ELR (cell line): Measurements from ENCODE around the gene SLC6A16.
"Not testable (repeated sequence)": the region's sequence is repeated elsewhere in the genome, so short reads cannot be mapped to it uniquely, and the experiment has no call there.

Experiments used
- DNase-seq: peaks from one replicate; pipeline ENCODE4 v3.0.0-alpha.2; 2015; ENCODE audit warnings: low read depth

The SLC6A16 gene

DNA sequence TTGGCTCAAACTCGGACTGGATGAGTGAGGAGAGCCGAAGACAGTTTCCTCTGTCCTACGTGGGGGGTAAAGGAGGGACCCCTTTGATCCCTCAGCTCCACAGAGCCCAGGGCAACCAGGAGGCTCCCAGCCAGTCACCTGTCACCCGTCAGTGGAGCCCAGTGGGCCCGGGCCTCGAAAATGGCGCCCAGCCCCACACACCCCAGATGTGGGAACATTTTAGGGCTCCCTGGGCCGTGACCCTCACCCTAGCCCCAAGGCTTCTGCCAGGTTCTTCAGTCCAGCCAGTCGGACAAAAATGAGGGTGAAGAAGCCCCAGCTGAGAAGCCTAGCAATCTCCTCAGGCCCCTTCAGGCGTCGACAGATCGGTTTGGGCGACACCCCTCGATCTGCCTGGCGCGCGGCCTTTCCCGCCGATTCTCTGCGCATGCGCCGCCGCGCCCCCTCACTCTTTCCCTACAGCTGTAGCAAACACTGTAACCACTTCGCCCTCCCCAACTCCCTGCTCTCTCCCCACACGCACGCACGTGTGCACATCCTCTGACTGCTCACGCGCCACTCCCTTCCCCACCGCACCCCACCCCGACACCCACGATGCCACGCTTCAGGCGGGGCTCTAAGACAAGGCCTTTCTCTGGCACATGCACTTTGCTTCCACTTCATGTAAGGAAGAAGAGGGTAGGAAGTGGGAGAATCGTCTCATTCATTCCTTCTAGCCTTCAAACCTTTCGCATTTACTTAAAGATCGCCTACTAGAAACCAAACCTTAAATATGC lies at the start of gene SLC6A16:
TSS of gene SLC6A16 (minus strand) at position 391 of the 776 bp plus-strand sequence. CDS start 13,844 bp downstream, outside the sequence.
- no peak for DNase-seq

GRCh38 chr19:49373174-49373573 lies 48.2 kb upstream of the SLC6A16 start:
- DNase-seq: not testable (repeated sequence)

- DNase-seq: no peak
These were observed 46.2 kb upstream of the SLC6A16 start for GRCh38 chr19:49371184-49371583.

GRCh38 chr19:49368711-49369358 lies 43.8 kb upstream of the SLC6A16 start:
- no peak for DNase-seq

GRCh38 chr19:49366110-49366509 lies 41.1 kb upstream of the SLC6A16 start:
- DNase-seq: no peak

DNA sequence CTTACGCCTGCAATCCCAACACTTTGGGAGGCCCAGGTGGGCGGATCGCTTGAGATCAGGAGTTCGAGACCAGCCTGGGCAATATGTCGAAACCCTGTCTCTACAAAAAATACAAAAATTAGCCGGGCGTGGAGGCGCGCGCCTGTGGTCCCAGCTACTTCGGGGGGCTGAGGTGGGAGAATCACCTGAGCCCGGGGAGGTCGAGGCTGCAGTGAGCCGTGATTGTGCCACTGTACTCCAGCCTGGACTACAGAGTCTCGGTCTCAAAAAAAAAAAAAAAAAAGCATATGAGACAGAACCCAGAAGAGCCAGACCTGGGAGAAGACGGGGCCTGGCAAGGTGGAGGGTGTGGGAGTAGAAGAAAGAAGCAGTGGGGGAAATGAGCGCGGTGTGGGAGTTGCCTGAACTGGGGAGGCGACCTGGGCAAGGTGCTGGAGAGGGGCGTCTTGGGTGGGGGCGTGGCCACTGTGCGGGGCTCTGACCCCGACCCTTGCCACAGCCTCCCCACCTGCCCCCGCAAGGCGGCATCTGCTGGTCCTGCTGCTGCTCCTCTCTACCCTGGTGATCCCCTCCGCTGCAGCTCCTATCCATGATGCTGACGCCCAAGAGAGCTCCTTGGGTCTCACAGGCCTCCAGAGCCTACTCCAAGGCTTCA lies 39.2 kb upstream of the SLC6A16 start:
- no peak for DNase-seq

DNA sequence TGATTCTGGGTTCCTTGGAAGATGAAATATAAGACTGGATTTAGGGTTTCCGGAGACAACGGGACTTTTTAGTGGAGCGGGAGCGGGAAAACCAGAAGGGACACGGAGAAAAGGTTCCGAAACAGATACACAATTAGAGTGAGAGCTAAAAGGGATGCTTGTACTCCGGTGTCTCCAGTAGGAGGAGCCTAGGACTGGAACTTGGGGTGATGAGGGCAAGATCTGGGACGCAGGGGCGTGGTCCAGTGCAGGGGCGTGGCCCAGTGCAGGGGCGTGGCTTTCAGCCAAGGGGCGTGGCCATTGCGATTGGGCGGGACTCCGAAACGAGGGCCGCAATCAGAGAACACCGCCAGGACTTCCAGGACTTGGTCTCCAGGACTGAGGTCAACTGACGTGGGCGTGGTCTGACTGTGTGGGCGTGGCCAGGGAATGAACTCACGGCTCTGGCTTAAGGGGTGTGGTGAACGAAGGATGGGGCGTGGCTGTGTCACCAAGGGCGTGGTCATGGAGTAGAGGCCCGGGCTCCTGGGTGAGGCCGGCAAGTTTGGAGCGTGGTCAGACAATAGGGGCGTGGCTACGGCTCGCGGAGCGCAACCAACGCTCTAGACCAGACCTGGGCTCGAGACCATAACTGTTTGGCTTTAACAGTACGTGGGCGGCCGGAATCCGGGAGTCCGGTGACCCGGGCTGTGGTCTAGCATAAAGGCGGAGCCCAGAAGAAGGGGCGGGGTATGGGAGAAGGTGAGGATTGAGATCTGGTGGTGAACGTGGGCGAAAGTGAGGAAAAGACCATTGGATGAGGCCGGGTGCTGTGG lies 38.5 kb upstream of the SLC6A16 start, which contains the start of gene DKKL1:
TSS of gene DKKL1 (plus strand) at position 610 of the 815 bp plus-strand sequence. CDS start at position 732, 122 bp downstream.
- peak; percentile 97 for DNase-seq

DNA sequence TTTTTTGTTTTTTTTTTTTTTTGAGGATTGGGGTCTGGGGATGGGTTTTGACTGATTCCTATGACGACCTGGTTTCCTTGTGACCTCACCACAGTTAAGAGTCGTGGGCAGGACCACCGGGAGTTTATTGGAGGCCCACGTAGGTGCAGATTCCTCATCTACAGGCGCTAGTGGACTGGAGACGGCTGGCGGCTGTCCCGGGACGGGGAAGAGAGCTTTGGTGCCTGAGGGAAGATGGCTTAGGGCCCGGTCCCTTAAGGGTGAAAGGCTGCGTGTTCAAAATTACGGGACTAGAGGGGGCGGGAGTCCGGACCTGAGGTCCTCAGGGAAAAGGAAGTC lies 37.9 kb upstream of the SLC6A16 start:
- DNase-seq: peak; percentile 53

DNA sequence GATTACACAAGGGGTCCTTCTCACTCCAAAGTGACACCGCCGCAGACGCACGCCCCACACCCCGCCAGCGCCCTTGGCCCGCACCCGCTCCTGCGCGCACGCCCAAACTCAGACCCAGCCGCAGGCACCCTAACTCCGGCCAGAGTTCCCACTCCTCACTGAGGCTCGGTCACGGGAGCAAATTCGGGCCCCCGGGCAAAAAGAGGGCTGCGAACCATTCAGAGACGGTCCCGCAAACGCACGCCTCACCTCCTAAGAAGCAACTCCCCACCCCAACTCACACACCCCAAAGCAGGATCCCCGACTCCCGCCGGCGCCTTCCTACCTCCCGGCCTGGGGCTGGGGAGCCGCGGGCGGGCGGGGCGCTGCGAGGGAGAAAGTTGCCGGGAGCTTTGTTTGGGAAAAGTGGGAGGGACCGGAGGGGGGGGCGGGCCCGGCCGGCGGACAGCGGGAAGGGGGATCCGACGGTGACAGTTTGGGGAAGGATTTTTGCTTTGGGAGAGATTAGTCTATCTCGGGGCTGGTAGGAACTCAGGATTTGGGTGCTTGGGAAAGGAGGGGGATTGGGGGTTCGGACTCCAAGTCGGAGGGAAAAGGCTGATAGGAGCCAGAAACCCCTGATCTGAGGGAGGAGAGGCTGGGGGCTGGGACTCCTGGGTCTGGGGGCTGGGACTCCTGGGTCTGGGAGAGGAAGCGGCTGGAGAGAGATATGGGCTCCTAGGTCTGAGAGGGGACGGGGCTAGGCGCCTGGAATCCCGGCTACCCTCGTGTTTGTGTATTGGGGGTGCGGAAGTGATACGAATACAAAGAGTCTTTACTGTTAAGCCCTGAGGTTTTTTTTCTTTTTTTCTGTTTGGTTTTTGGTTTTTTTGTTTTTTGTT lies 37.3 kb upstream of the SLC6A16 start, which contains the start of gene TEAD2:
TSS of gene TEAD2 (minus strand) at position 369 of the 881 bp plus-strand sequence. CDS start 2,341 bp downstream, outside the sequence.
- peak; percentile 64 for DNase-seq

DNA sequence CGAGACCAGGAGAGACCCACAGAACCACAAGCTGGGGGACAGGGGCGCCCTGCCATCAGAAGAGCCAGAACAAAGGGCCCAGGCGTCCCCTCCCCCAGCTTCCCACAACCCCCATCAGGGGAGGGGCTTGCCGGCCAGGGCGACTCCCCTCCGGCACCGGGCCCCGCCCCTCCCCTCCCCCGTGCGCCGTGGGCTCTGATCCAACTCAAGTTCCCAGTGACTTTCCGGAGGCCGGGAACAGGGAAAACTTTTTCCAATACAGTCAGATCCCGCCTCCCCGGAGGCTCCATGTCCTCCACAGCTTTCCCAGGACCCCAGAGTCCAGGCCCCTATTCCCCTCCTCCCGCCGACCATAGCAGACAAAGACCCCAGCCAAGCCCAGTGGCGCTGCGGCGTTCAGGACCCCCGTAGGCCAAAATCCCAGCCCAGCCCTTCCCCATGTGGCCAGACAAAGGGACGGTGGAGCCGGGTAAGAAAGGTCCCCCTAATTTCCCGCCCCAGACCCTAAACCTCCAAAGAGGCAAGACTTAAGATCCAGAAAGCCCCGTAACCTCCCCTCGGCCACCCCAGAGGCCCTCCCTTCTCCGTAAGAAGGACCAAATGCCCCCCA lies 36.6 kb upstream of the SLC6A16 start:
- peak; percentile 63 for DNase-seq

- no peak for DNase-seq
These were observed 35.1 kb upstream of the SLC6A16 start for GRCh38 chr19:49359851-49360820.

DNA sequence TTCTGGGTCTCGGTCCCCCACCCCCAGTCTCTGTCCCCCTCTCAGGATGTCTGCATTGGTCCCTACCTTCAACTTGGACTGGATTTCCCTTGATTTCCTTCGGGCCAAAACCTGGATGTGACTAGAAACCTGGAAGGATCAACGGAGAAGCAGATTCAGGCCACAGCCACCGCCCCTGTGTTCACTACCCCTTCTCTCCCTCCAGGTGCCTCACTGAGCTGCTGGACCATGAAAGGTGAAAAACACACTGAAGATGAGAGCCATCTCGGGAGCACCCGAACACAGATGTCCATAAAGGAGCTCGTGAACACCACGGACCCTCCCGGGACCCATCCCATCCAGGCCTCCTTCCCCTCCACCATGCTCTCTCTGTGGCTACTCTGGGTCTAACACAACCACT lies 32.2 kb upstream of the SLC6A16 start:
- no peak for DNase-seq

DNA sequence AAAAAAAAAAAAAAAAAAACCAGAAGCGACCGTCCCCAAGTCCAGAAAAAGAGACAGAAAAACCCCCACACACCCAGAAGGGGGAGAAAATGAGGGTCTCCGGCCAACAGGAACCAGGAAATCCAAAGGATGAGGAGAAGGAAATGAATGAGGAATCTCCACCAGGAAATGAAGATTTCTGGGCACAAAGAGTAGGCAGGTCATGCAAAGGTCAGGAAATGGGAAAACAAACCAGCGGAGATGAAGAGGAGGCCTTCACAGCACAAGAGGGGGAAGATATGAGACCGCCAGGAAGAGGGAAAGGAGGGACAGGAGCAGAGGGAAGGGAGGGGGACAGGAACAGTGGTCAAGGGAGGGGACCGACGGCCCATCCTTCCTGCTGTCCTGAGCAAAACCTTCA lies 31.4 kb upstream of the SLC6A16 start:
- DNase-seq: no peak

DNA sequence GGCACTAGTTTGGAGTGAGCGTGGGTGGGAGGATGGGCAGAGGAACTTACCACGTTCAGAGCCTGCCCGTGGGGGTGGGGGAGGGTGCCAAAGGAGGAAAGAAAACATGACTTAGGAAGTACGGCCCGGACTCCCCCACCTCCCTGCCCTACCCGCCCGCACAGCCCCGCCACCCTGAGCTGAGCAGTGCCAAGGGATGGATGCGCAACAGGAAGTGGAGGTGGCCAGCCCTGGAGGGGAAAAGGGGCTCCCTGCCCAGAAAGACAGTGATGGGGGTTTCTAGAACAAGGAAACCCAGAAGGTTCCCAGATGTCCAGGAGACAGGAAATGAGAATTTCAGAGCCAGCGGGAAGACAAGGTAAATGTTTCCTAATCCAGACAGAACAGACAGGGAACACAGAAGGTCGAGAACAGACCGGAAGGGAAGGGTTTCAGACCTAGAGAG lies 30.9 kb upstream of the SLC6A16 start:
- no peak for DNase-seq

DNA sequence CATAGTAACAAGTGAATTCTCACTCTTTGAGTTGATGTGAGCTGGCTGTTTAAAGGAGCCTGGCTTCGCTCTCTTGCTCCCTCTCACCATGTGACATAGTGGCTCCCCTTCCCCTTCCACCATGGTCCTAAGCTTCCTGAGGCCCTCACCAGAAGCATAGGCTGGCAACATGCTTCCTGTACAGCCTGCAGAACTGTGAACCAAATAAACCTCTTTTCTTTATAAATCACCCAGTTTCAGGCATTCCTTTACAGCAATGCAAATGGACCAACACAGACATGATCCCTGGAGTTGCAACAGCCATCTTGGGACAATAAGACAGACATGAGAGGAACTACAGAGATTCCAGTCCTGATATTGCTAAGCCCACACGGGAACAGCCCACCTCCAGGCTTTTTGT lies 24.6 kb upstream of the SLC6A16 start:
- DNase-seq: no peak

DNA sequence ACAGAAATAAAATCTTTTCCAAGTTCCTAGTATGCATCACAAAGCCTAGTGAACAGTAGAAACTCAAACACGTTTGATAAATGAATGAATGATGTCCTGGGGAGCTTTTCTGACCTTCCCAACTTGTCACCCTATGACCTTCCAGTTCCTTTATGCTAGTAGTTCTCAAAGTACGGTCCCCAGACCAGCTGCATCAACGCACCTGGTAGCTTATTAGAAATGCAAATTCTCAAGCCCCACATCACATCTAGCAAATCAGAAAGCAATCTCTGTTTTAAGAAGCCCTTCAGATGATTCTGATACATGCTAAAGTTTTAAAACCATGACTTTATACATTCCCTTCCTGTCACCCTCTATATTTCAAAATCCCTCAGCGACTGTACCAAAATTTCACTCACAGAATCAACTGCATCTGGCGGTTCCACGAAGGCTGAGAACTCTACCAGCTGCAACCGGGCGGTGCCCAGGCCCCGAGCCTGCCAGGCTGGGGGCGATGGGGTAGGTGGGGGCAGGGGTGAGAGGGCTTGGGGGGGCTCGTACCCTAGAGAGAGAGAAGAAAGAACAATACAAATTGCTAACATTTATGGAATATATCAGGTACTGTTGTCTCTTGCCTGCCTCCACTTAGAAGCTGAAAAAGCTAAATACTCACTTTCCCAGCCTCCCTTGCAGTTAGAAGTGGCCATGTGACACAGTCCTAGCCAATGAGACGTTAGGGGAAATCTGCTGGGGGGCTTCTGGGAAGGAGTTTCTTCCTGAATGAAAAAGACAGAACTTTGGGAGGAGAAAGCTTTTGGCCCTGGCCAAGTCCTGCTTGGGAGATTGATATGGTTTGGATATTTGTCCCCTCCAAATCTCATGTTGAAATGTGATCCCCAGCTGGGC lies 23.6 kb upstream of the SLC6A16 start:
- DNase-seq: no peak

DNA sequence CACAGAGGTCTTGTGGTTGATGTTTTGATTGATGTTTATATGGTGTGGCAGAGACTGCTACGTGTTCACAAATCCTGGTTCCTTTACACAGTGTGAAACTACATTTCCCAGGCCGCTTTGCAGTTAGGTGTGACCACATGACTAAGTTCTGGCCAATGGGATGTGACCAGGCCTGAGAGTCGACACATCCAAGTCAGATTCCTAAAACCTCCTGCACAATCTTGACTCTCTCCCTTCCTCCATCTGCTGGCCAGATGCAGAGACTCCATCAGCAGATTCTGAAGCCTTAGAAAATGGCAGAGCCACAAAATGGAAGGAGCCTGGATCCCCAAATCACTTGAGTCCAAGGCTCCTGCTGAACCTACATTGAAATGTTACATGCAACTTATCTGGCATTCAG lies 22.8 kb upstream of the SLC6A16 start:
- DNase-seq: peak; percentile 77

DNA sequence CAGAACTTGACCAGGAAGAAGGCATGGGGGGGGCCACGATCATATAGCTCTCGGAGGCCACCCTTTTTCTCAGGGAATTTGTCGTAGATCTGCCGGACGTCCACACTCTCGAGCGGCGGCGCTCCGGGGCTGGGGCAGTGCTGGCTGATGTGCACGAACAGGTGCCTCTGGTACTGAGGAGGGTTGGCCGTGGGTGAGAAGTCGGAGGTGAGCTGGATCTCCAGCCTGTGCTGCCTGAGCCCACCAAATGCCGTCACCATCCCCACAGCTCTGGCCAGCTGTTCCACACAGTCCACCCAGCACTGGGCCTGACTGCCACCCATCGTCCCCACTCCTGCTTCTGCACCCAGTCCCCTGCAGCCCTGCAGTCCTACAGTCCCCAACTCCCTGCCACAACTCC lies 22.2 kb upstream of the SLC6A16 start:
- no peak for DNase-seq
